Measurements from ENCODE around the gene RGS9BP. TPM values are rescaled to one million over a fixed set of nuclear protein-coding genes. Genes with fewer than 3 reads are reported as not detected.
"Not testable (repeated sequence)": the region's sequence is repeated elsewhere in the genome, so short reads cannot be mapped to it uniquely, and the experiment has no call there.

RGS9BP gene
- total RNA-seq, 1 donor from 2014 or later: 0.41 TPM

GRCh38 chr19:32694316-32694715, 18.7 kb downstream of the RGS9BP start:
- intact Hi-C loops (cut with micrococcal nuclease): loop anchor here (5.0 kb wide), 4 partner anchors 98 to 1103 kb away; partner anchors contain the start of genes KCTD15, PDCD5 and ZNF507

DNA sequence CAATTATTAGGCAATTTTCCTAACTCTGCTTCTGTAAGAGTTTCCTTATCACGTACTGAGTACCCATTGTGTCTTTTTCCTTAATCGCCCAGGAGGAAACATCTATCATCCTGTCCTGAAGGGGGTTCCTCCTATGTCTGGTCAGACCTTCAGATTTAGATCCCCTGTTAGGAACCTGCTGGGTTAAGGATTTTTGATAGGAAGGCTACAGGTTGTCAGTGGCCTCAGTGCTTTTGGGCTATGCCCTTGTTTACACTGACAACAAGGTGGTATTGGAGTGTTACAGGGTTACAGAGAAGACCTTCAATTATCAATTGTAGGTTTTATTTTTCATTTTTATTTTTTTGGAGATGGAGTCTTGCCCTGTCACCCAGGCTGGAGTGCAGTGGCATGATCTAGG, 19.2 kb downstream of the RGS9BP start:
- intact Hi-C loops (cut with micrococcal nuclease): loop anchor here (5.0 kb wide), 4 partner anchors 97 to 1102 kb away; partner anchors contain the start of genes KCTD15, PDCD5 and ZNF507

DNA sequence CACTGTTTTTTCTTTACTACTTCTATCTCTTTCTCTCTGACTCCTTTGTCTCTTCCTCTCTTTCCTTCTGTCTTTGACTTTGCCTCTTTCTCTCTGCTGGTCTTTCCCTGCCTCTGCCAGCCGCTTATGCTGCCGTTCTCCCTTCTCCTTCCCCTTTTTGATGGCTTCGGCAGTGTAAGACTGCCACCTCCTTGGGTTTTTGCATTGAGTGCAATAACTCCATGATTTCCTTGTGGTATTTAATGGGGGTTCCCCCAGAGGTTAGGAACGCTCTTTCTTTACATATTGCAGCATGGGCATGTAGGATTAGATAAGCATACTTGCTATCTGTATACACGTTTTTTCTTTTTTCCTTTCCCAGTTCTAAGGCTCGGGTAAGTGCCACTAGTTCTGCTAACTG, 19.9 kb downstream of the RGS9BP start:
- intact Hi-C loops (cut with micrococcal nuclease): not testable (repeated sequence)

- intact Hi-C loops (cut with micrococcal nuclease): not testable (repeated sequence)
Measured at GRCh38 chr19:32696771-32697170, 21.1 kb downstream of the RGS9BP start.

DNA sequence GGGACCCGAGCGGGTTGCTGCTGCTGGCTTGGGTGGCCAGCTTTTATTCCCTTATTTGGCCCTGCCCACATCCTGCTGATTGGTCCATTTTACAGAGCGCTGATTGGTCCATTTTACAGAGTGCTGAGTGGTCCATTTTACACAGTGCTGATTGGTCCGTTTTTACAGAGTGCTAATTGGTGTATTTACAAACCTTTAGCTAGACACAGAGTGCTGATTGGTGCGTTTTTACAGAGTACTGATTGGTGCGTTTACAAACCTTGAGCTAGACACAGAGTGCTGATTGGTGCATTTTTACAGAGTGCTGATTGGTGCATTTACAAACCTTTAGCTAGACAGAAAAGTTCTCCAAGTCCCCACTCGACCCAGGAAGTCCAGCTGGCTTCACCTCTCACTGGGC, 24.5 kb downstream of the RGS9BP start:
- intact Hi-C loops (cut with micrococcal nuclease): not testable (repeated sequence)

DNA sequence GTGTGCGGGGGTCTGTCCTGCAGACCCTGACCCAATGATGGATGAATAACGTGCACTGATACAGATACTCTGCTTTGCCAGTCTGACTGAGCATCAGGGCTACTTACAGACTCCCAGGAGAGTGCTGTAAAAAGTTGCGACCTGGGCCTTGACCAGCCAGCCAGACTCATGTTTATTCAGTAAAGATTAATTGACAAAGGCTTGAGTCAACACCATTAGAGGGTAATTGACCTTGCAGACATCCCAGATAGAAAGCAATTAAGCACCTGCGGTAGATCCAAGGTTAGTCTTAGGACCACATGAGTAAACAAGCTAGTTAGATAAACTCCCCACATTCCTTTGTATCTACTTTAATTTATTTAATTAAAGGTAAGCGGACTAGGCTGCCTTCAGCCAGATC, 26.4 kb downstream of the RGS9BP start:
- intact Hi-C loops (cut with micrococcal nuclease): no loop called here

- intact Hi-C loops (cut with micrococcal nuclease): not testable (repeated sequence)
Measured at GRCh38 chr19:32704006-32704405, 28.4 kb downstream of the RGS9BP start.

DNA sequence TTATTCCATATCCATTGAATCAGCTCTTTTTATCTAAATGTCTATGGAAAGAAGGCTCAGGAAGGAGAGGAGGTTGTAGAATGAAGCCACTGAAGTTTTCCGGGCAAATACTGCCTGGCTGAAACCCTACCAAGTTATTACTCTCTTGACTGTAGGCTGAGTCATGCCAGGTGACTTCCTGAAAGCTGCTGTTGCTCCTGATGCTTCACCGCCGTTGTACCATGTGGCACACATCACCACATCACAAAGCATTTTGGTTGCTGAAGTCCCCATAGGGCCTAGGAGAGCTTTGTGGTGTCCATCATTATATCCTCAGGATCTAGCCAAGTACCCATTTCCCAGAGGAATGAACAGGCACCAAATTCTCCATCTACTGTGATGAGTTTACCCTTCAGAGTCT, 32.8 kb downstream of the RGS9BP start:
- intact Hi-C loops (cut with micrococcal nuclease): no loop called here

GRCh38 chr19:32709032-32709431, 33.4 kb downstream of the RGS9BP start:
- intact Hi-C loops (cut with micrococcal nuclease): no loop called here

- intact Hi-C loops (cut with micrococcal nuclease): no loop called here
Measured at GRCh38 chr19:32711747-32712146, 36.1 kb downstream of the RGS9BP start.

DNA sequence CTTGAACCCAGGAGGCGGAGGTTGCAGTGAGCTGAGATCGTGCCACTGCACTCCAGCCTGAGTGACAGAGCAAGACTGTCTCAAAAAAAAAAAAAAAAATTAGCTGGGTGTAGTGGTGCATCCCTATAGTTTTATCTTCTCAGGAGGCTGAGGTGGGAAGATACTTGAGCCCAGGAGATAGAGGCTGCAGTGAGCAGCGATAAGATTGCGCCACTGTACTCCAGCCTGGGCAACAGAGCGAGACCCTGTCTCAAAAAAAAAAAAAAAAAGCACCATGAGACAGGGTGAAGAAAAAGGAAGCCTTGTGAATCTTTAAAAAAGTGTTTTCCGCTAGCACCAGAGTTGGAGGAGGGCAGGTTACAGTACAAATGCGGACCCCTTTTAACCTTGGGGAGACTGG, 40.6 kb downstream of the RGS9BP start:
- intact Hi-C loops (cut with micrococcal nuclease): not testable (repeated sequence)

DNA sequence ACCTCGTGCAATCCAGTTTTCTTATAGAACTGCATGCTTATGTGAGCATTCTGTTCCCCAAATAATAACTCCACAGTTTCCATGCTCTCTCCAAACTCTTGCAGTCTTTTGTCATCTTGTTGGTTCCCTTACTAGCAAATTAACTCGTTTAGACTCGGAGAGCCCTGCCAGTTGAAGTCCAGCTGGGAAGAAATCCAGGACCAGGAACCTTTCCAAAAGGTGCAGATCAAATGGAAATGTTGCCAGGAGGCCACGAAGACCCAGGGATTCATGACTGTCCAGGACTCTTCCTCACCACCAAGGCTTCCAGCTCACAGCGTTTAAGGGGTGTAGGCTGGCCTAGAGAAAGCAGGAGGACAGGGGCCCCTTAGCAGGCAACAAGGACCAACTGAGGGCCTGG, 41.8 kb downstream of the RGS9BP start:
- intact Hi-C loops (cut with micrococcal nuclease): no loop called here

- intact Hi-C loops (cut with micrococcal nuclease): no loop called here
Measured at GRCh38 chr19:32718286-32718685, 42.6 kb downstream of the RGS9BP start.

- intact Hi-C loops (cut with micrococcal nuclease): no loop called here
Measured at GRCh38 chr19:32719611-32720059, 44.0 kb downstream of the RGS9BP start, which contains the start of gene TDRD12. TDRD12 (plus strand) TSS chr19:32719767; CDS start chr19:32720073, 306 bp downstream.

GRCh38 chr19:32720216-32720935, 44.7 kb downstream of the RGS9BP start:
- intact Hi-C loops (cut with micrococcal nuclease): no loop called here

DNA sequence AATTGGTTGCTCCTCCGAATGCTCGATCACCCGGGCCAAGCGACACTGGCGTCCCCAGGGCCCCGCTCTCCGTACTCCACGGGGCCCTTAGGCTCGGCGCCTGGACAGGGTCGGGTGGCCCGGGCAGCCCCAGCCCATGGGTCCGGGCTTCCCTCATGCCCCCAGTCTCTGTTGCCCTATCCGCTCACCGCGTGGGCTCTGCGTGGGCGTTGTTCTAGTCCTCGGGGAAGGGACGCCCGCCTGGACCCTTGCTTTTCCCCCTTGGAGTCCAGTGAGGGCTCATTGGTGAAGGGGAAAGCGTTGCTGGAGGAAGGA, 45.2 kb downstream of the RGS9BP start:
- intact Hi-C loops (cut with micrococcal nuclease): no loop called here

Other genes with a start within 250 kb of the RGS9BP start
- 104 and 114 TPM in 2 replicates for gene PDCD5, start 94.7 kb upstream of the RGS9BP start, total RNA-seq
- 35.6 and 37.3 TPM in 2 replicates for gene ANKRD27, start 668 bp upstream of the RGS9BP start, total RNA-seq
- gene NUDT19, start 16.0 kb downstream of the RGS9BP start, total RNA-seq: 17.3 and 19.3 TPM in 2 replicates
- 0.07 and 0.16 TPM in 2 replicates for gene TDRD12, start 43.9 kb downstream of the RGS9BP start, total RNA-seq
- 0.20 and 0.55 TPM in 2 replicates for gene SLC7A9, start 193.9 kb downstream of the RGS9BP start, total RNA-seq

Data from T-helper 2 cell treated with Interferon-gamma antibody and Interleukin-4, amounts not matched to agents 100 ng/mL and 5 ng/mL, for 36 hours (primary cell).